AG08396 (cell line): Measurements from ENCODE around the gene MACF1.
"Not testable (repeated sequence)": the region's sequence is repeated elsewhere in the genome, so short reads cannot be mapped to it uniquely, and the experiment has no call there.

Experiments used
- DNase-seq: peaks from one replicate; pipeline ENCODE4 v3.0.0; 2012; ENCODE audit warnings: low spot score, mixed read lengths

The MACF1 gene

GRCh38 chr1:39517936-39518335, 313.4 kb downstream of the MACF1 start:
- not testable (repeated sequence) for DNase-seq

GRCh38 chr1:39519376-39519775, 314.9 kb downstream of the MACF1 start:
- not testable (repeated sequence) for DNase-seq

GRCh38 chr1:39522221-39522620, 317.7 kb downstream of the MACF1 start:
- not testable (repeated sequence) for DNase-seq

DNA sequence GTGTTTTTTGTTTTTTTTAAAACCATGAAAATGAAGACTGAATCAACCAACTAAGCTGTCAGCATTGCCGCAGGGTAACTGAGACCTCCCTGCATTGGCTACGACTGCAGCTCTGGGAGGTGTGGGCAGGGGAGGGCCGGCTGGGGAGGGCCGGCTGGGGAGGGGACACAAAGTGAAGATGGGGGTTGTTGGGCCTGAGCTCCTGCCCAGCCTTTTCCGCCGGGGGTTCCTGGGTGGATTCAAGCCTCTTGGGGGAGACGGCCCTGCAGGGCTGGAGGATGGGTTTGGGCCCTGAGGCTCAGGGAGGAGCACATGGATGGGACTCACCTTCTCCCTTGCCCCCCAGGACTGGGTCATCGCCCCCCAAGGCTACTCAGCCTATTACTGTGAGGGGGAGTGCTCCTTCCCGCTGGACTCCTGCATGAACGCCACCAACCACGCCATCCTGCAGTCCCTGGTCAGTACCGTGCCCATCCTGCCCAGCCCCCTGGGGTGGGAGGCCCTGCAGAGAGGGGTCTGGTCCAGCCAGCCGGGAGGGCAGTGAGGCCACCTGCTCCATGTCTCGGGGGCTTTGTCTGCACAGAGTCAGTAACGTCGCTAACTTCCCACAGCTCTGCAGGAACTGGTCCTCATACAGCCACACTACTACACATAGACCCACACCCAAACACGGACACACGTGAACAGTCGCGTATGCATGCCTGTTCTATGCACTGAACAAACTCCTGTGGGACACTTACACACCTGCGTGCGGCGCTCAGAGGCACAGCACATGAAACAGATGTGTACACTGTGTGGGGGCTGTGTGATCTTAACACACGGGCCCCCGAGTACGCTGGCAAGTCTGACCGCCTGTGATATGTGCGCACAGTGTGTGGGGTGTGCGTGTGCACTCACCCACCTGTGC, 318.4 kb downstream of the MACF1 start:
- DNase-seq, result no peak

DNA sequence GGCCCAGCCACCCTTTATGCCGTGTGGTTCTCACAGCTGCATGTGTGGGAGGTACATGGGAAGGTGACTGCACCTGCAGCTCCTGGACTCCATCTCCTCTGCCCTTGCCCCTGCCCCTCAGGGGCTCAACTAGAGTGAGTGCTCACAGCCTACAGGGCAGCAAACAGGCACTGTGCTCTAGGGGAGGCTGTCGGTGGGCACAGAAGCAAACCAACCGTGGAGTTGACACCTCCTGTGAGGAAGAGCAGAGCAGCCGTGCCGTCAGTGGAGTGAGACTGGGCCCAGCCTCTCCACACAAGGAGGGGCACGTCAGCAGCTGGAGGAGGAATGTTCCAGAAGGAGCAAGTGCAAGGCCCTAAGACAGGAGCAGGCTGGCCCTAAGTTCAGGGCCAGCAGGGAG, 319.7 kb downstream of the MACF1 start:
- DNase-seq, result no peak

DNA sequence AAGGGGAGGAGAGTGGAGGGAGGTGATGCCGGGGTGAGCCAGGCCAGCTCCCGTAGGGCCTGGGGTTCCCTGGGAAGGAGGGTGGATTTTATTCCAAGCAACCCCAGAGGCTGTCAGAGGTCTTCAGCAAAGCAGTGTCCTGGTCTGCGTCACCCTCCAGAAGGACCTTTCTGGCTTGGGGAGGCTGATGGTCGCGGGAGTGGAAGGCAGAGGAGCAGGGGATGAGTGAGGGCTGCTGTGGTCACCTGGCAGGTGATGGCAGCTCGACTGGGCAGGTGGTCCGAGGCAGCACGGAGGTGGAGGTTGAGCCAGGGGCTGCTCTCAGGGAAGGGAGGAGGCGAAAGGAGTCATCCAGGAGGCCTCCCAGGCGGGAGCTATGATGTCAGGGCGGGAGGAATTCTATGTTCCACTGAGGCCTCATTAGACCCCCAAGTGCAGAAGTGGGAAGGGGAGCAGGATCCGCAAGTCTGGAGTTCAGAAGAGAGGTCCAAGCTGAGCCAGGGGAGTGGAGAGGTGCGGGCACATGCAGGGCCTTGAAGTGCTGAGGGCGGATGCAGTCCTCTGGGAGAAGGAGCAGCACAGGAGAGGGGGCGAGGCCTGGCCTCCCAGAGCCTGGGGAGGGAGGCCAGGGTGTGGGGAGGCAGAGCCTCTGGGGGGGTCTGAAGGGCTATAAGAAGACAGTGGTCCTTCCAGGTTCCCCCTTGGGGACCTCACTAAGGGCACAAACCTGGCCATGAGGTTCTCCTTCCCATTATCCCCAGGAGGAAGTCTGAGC, 320.3 kb downstream of the MACF1 start:
- no peak for DNase-seq

- DNase-seq, result no peak
Measured at GRCh38 chr1:39525366-39526165, 321.1 kb downstream of the MACF1 start.

- DNase-seq, result no peak
Measured at GRCh38 chr1:39526466-39527189, 322.1 kb downstream of the MACF1 start.

- not testable (repeated sequence) for DNase-seq
Measured at GRCh38 chr1:39527190-39527579, 322.7 kb downstream of the MACF1 start.

DNA sequence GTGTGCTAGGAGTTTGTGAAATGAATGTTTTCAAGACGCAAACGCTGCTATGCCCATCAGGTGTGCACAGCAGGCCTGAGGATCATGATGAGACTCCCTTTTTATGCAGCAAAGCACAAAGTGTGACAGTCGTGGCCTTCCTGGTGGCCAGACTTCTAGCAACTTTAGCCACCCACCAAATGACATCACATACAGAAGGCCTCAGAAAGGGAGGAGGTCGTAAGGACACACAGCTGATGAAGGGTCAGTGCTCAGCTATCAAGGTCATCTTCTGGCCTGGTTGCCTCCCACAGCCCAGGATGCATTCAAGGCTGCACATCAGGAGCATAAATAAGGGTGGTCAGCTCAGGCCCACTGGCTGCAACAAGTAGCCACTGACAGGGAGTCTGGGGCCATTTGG, 323.6 kb downstream of the MACF1 start:
- no peak for DNase-seq

DNA sequence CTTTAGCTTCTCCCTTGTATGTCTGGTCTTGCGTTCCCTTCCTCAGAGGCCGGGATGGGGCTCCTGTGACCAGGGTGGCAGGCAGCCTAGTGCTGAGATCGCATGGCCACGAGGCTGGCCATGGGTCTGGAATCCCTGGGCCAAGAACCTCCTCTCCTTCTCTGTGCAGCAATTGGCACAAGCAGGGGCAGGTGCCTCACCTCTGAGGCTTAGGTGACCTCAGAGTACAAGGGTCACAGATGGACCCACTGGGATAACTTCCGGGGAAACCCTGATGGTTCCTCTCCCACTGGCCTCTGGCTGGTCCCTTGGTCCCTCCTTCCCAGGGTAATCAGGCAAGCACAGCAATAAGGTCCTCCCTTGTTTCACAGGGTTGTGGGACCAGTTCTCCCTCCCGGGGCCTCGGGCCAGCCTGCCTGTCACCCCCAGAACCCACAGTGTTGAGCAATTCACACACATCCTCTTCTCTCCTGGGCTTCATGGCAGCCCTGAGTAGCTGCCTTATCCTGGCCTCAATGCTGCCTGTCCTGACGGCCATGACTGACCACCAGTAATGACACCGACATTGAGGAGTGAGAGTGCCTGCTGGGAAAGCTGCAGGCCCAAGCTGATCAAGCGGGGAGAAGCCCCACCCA, 325.5 kb downstream of the MACF1 start:
- no peak for DNase-seq

- DNase-seq, result no peak
Measured at GRCh38 chr1:39531526-39531925, 327.0 kb downstream of the MACF1 start.

- DNase-seq, result no peak
Measured at GRCh38 chr1:39533442-39533841, 328.9 kb downstream of the MACF1 start.
